Epidermal melanocyte (primary cell): ENCODE results near the gene ELOB.

Experiments used
- DNase-seq: peaks from one replicate; pipeline ENCODE4 v3.0.0; 2011; ENCODE audit warnings: low spot score; ENCODE audit not compliant: insufficient read length

The ELOB gene

DNA sequence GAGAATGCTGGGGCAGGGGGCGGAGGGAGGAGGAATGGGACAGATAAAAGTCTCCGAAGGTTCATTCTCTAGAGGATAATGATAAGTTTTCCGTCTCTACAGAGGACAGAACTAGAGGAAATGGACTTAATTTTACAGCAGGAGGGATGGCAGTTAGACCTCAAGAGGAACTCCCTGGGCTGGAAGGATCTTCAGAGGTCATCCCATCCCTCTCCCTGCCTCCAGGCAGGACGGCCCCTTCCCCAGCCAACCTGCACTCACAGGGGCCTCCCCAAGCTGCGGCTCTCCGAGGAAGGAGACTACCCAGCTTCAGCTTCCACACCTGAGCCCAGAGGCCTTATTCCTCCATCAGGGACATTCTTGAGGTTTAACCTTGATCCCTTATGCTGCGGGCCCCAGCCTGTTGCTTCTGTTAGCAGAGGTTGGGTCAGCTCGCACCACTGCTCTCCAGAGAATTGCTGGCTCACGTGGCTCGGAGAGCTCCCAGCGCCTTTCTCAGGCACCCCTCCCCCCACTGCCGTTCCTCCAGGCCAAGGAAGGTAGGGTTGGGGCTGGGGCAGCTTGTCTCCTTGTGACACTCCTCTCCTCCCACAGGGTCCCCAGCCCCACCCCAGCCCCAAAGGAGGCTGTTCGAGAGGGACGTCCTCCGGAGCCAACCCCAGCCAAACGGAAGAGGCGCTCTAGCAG lies 8.5 kb downstream of the ELOB start:
- DNase-seq, result no peak

DNA sequence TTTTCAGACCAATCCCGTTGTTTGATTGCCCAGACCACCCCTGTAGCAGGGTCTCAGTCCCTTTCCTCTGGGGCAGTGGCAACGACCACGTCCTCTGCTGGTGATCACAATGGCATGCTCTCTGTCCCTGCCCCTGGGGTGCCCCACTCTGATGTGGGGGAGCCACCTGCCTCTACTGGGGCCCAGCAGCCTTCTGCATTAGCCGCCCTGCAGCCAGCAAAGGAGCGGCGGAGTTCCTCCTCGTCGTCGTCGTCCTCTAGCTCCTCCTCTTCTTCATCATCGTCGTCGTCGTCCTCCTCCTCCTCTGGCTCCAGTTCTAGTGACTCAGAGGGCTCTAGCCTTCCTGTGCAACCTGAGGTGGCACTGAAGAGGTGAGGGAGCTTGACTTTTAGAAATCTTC lies 9.2 kb downstream of the ELOB start:
- no peak for DNase-seq

DNA sequence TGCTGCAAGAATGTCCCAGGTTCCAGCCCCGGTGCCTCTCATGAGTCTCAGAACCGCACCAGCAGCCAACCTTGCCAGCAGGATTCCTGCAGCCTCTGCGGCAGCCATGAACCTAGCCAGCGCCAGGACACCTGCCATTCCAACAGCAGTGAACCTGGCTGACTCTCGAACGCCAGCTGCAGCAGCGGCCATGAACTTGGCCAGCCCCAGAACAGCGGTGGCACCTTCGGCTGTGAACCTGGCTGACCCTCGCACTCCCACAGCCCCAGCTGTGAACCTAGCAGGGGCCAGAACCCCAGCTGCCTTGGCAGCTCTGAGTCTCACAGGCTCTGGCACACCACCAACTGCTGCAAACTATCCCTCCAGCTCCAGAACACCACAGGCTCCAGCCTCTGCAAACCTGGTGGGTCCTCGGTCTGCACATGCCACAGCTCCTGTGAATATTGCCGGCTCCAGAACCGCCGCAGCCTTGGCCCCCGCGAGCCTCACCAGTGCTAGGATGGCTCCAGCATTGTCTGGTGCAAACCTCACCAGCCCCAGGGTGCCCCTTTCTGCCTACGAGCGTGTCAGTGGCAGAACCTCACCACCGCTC lies 9.8 kb downstream of the ELOB start:
- DNase-seq, result no peak

DNA sequence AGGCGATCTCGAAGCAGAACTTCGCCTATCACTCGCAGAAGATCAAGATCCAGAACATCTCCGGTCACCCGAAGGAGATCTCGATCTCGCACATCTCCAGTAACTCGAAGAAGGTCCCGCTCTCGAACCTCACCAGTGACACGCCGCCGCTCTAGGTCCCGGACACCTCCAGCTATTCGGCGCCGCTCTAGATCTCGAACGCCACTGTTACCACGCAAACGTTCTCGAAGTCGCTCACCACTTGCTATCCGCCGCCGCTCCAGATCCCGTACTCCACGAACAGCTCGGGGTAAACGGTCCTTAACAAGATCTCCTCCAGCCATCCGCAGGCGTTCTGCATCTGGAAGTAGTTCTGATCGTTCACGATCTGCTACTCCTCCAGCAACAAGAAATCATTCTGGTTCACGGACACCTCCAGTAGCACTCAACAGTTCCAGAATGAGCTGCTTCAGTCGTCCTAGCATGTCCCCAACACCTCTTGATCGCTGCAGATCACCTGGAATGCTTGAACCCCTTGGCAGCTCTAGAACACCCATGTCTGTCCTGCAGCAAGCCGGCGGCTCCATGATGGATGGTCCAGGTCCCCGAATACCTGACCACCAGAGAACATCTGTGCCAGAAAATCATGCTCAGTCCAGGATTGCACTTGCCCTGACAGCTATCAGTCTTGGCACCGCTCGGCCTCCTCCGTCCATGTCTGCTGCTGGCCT lies 10.5 kb downstream of the ELOB start:
- DNase-seq, result no peak

DNA sequence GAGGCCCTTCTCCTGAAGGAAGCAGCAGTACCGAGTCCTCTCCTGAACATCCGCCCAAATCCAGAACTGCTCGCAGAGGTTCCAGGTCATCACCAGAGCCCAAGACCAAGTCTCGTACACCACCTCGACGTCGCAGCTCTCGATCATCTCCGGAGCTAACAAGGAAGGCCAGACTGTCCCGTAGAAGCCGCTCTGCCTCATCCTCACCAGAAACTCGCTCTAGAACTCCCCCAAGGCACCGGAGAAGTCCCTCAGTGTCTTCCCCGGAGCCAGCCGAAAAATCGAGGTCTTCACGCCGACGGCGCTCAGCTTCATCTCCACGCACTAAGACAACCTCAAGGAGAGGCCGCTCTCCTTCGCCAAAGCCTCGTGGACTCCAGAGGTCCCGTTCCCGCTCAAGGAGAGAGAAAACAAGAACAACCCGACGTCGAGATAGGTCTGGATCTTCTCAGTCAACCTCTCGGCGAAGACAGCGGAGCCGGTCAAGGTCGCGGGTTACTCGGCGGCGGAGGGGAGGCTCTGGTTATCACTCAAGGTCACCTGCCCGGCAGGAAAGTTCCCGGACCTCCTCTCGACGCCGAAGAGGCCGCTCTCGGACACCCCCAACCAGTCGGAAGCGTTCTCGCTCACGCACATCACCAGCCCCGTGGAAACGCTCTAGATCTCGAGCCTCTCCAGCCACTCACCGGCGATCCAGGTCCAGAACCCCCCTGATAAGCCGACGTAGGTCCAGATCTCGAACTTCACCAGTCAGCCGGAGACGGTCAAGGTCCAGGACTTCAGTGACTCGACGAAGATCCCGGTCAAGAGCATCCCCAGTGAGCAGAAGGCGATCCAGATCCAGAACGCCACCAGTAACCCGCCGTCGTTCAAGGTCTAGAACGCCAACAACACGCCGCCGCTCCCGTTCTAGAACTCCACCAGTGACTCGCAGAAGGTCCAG lies 11.3 kb downstream of the ELOB start:
- DNase-seq, result no peak

DNA sequence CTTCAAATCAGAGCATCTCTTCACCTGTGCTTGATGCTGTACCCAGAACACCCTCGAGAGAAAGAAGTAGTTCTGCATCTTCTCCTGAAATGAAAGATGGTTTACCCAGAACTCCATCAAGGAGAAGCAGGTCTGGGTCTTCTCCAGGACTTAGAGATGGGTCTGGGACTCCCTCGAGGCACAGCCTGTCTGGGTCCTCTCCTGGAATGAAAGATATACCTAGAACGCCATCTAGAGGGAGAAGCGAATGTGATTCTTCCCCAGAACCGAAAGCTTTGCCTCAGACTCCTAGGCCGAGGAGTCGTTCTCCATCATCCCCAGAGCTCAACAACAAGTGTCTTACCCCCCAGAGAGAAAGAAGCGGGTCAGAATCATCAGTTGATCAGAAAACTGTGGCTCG lies 12.4 kb downstream of the ELOB start:
- DNase-seq, result no peak

DNA sequence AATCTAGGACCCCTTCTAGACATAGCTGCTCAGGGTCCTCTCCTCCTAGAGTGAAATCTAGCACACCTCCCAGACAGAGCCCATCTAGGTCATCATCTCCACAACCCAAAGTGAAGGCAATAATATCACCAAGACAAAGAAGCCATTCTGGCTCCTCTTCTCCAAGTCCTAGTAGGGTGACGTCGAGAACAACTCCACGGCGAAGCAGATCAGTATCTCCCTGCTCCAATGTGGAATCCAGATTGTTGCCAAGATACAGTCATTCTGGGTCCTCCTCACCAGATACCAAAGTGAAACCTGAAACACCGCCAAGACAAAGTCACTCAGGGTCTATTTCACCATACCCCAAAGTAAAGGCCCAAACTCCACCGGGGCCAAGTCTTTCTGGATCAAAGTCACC lies 13.9 kb downstream of the ELOB start:
- no peak for DNase-seq

DNA sequence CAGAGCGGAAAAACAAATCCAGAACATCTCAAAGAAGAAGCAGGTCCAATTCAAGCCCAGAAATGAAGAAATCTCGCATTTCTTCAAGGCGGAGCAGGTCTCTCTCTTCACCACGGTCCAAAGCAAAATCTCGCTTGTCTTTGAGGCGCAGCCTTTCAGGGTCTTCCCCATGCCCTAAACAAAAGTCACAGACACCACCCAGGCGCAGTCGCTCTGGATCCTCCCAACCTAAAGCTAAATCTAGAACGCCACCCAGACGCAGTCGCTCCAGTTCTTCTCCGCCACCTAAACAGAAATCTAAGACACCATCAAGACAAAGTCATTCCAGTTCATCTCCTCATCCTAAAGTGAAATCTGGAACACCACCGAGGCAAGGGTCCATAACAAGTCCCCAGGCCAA lies 14.4 kb downstream of the ELOB start:
- no peak for DNase-seq

DNA sequence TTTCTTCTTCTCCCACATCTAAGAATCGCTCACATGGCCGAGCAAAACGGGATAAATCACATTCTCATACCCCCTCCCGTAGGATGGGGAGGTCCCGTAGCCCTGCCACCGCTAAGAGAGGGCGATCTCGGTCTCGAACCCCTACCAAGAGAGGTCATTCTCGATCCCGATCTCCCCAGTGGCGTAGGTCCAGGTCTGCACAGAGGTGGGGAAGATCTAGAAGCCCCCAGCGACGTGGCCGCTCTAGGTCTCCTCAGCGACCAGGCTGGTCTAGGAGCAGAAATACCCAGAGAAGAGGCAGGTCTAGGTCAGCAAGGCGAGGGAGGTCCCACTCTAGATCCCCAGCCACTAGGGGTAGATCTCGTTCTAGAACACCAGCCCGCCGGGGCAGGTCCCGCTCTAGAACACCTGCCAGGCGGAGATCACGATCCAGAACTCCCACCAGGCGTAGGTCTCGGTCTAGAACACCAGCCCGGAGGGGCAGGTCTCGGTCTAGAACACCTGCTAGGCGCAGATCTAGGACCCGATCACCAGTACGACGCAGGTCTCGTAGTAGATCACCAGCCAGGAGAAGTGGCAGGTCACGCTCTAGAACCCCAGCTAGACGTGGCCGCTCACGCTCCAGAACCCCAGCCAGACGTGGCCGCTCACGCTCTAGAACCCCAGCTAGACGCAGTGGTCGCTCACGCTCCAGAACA lies 15.0 kb downstream of the ELOB start:
- DNase-seq, result no peak

DNA sequence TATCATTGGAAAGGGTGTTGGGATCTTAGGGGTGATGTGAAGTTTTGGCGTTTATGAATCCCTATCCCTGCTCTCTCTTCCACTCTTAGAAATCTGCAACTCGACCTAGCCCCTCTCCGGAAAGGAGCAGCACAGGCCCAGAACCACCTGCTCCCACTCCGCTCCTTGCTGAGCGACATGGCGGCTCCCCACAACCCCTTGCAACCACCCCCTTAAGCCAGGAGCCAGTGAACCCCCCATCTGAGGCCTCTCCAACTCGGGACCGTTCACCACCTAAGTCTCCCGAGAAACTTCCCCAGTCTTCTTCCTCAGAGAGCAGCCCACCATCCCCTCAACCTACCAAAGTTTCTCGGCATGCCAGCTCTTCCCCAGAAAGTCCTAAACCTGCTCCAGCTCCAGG lies 15.6 kb downstream of the ELOB start:
- DNase-seq, result no peak

DNA sequence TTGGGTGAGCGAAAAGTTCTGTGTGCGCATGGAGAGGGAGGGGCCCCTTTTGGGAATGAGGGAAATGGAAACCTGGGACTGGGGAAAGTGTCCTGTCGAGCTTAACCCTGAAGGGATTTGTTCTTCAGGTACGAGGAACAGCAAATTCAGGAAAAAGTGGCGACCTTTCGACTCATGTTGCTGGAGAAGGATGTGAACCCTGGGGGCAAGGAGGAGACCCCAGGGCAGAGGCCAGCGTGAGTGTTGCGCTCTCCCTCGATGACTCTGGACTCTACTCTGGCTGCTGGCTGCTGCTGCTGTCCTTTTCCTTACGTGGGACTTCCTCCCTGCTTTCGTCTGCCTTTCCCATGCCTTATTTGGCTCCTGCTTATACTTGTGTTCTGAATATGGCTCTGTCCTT lies 19.7 kb downstream of the ELOB start:
- DNase-seq, result no peak

DNA sequence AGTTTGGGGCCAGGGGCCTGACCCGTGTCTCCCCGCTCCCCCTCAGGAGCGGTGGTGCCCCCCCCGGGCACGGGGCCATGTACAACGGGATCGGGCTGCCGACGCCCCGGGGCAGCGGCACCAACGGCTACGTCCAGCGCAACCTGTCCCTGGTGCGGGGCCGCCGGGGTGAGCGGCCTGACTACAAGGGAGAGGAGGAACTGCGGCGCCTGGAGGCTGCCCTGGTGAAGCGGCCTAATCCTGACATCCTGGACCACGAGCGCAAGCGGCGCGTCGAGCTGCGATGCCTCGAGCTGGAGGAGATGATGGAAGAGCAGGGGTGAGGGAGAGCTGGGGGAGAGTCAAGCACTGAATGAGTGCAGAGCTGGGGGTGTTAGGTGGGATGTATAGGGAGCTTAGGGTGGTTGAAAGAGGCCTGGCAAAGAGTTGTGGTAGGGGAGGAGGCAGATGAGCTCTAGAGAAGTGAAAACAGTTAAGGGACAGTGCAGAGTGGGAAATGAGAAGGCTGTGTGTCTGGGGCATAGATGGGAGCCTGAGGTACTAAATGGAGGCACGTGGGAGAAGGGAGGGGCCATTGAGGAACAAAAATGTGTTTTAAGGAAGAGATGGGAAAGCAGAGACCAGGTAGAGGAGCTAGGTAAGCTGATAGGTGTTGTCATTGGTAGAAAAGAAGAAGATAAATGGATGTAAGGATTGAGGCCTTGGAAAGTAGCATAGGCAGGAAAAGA lies 20.6 kb downstream of the ELOB start:
- no peak for DNase-seq

DNA sequence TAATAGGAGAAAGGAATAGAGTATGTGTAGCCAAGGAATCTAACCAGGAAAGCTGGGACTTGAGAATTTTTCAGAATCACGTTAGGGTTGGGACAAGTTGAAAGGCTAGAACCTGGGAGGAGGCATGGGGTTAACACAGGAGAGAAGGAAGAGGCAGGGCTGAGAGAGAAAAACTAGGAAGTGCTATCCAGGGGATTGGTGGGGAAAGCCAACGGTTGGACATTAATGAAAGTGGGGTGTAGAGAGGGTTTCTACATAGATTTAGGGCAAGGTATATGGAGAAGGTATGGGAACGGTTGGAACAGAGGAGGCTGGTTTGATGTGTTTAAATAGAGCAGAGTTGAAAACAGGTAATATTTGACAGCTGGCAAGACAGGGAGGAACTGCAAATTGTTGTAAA lies 21.9 kb downstream of the ELOB start:
- DNase-seq, result no peak

DNA sequence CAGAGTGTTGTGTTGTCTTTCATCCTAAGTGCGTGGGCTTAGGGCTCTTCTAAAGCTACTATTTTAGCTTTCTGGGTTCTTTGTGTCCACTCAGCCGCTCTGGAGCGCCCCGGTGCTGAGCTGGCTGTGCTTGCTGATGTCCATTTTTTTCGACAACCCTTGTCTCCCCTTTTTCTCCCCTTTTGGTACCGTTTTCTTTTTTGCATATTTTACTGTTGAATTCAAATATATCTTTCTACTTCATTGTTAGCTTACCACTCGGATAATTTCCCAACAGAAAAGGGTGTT lies 23.4 kb downstream of the ELOB start:
- no peak for DNase-seq

DNA sequence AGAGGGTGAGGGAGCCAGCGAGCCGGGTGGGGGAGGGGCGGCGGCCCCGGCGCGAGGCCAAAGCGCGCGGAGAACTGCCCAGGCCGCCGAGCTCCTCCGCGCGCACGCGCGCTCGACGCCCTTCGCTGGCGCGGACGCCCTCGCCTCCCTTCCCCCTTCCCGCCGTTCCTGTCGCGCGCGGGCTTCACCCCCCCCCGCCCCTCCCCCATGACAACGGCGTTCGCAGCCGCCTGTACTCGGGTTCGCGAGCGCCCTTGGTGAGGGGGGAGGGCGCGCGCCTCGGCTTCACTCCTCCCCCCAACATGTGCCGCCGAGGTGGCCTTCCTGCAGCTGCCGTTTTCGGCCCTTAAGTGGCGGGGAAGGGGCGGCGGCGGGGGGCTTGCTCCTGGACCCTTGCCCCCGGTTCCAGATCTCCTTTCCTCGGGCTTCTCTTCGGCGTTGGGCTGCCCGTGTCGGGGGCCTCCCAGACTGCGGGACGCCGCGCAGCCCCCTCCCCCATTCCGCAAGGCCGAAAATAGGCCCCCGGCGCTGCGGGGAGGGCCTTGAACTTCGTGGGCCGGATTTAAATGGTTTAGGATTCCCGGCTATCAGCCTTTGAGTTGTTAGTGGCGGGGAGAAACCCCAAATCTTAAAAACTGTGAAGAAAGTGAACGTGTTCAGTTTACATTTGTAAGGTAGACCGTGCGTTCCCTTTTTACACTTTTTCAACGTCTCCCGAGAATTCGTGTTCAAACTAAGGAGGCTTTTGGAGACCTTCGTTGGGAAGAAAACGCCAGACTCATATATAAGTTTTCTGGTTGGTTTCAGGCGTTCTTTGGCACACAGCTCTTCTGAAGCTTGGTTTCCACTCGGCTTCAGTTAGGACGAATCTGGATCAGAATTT lies 24.0 kb downstream of the ELOB start:
- DNase-seq, result peak; percentile 79

DNA sequence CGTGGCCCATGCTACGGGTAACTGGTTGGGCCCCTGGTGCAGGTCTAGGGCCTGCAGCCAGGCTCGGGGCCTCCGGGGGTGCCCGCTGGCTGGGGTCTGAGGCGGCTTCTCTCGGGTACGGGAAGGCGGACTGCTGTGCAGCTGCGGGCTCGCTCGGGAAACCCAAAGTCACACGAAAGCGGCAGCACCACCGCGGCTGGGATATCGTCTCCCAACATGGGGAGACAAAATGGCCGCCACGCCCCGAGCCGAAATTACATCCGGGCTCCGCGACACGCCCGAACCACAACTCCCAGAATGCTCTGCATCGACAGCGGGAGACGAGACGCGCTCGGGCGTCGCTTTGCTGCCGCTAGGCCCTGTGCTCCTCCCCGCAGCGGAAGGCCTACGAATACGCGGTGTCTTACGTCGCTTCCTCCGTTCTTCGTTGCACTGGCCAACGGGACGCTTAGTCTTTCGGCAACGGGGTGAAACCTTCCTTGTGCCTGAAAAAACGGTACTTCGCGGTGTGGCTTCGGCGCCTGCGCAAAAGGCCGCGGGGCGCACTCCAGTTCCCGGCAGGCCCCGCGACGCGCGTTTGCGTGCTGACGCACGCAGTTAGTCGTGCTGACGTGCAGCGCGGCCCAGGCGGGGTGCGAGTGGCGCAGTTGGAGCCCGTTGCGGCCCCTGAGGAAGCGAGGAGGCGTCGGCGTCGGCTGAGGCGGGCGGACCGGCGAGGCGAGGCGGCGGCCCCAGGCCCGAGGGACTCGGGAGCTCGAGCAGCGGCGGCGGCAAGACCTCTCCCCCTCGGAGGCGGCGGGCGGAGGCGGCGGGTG lies 24.8 kb downstream of the ELOB start, which contains the start of gene SRRM2:
TSS of gene SRRM2 (plus strand) at position 604 of the 815 bp plus-strand sequence. CDS start 3,727 bp downstream, outside the sequence.
- peak; percentile 99 for DNase-seq

DNA sequence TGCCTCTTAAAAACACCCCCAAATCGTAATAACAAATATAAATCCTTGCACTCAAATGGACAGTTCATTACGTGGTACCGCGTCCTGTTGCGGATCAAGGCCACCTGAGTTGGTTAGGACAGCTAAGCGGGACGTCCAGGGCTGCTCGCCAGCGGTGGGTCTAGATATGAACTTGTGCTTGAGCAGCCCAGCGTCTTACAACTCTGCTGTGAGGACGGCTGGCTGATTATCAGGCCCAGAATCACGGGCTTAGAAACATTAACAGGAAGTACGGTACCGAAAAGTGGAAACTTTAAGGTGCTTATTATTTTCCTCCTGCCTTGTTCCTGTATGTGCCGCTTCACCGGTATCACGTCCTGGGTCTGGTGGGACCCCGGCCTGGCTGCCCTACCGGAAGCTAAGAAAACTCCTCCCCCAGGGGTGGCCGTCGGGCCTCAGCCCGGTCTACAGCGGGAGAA lies 25.5 kb downstream of the ELOB start:
- DNase-seq, result no peak

DNA sequence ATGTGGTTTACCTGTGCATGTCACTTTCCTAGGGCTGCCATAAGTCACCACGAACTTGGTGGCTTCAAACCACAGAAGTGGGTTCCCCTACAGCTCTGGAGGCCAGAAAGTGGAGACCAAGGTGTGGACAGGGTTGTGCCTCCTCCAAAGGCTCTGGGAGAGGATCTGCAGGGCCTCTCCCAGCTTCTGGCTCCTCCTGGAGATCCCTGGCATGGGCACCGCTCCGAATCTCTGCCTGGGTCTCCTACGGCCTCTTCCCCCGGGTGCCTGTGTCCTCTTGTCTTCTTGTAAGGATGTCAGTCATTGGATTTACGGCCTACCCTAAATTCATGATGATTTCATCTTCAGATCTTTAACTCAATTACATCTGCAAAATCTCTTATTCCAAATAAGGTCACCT lies 27.1 kb downstream of the ELOB start:
- DNase-seq, result no peak

DNA sequence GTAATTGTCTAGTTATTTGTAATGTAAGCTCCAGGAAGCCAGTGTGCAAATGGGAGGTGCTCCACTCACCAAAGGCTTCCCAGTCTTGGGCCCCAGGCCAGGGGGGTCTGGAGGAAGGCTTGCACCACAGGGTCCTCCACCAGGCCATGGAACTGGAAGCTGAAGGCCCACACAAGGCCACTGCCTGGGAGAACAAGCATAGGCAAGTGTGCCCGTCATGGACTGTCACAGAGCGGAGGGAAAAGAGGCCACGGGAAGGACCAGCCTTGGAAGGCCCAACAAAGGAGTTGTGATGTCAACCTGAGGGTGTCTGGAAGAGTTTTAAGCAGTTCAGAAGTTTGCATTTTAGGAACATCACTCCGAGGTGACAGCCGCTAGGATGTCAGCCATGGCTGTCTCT lies 27.6 kb downstream of the ELOB start:
- DNase-seq, result no peak
